Osteoblast (primary cell): Measurements from ENCODE around the gene DCLK1. TPM values are rescaled to one million over a fixed set of nuclear protein-coding genes. Genes with fewer than 3 reads are reported as not detected.

Source experiments
- DNase-seq: peaks from one replicate; pipeline ENCODE4 v3.0.0; 2011; ENCODE audit warnings: low spot score, mixed read lengths; ENCODE audit not compliant: insufficient read length; ENCODE audit errors: missing footprints
- H2AFZ ChIP-seq: 2 replicates; pipeline ENCODE4 v1.6.0; 2011; ENCODE audit warnings: mild to moderate bottlenecking, low read length
- H3K27ac ChIP-seq: 2 replicates; pipeline ENCODE4 v1.5.1; 2011; ENCODE audit warnings: mild to moderate bottlenecking, low read depth, low read length, moderate library complexity
- H3K27me3 ChIP-seq: 2 replicates; pipeline ENCODE4 v1.6.0; 2012; ENCODE audit warnings: mild to moderate bottlenecking, control low read depth, inconsistent platforms, low read length, moderate library complexity; ENCODE audit not compliant: insufficient read depth
- H3K36me3 ChIP-seq: 2 replicates; pipeline ENCODE4 v1.5.1; 2011; ENCODE audit warnings: mild to moderate bottlenecking, low read length, control low read depth, moderate library complexity; ENCODE audit not compliant: insufficient read depth
- H3K4me1 ChIP-seq: 2 replicates; pipeline ENCODE4 v1.5.1; 2011; ENCODE audit warnings: mild to moderate bottlenecking, low read length, control low read depth, moderate library complexity; ENCODE audit not compliant: insufficient read depth
- H3K4me2 ChIP-seq: 2 replicates; pipeline ENCODE4 v1.6.0; 2011; ENCODE audit warnings: mild to moderate bottlenecking, low read length; ENCODE audit not compliant: insufficient read depth
- H3K4me3 ChIP-seq: fragments of 200-600 bp; sonication (generic); 3 replicates; pipeline ENCODE4 v1.5.1; 2012; ENCODE audit warnings: mild to moderate bottlenecking, low read length, inconsistent platforms; ENCODE audit not compliant: insufficient read depth
- H3K79me2 ChIP-seq: 2 replicates; pipeline ENCODE4 v1.6.0; 2012; ENCODE audit warnings: mild to moderate bottlenecking, low read length, control low read depth, inconsistent platforms; ENCODE audit not compliant: insufficient read depth
- H3K9me3 ChIP-seq: 2 replicates; pipeline ENCODE4 v1.5.1; 2011; ENCODE audit warnings: low read depth, low read length, control low read depth
- H4K20me1 ChIP-seq: 2 replicates; pipeline ENCODE4 v1.6.0; 2012; ENCODE audit warnings: mild to moderate bottlenecking, low read length, control low read depth; ENCODE audit not compliant: insufficient read depth
- CTCF ChIP-seq: IDR thresholded peaks from 2 replicates; pipeline ENCODE4 v1.5.1; 2011; ENCODE audit warnings: mild to moderate bottlenecking, low read depth, low read length, moderate library complexity; ENCODE audit errors: extremely low read depth
- total RNA-seq: library from RNA; depleted of rRNA; stranded (reverse); fragments of >200 nt; gene quantifications from 2 replicates; pipeline ENCODE4 v1.2.3, GENCODE V29; 2012

Gene DCLK1
- total RNA-seq, 1 donor = 132 TPM

- peak; percentile 56 for DNase-seq
- peak overlapping the region; percentile 37 for H3K27ac ChIP-seq
Observed at GRCh38 chr13:36148446-36148845, 17.3 kb upstream of the DCLK1 start.

DNA sequence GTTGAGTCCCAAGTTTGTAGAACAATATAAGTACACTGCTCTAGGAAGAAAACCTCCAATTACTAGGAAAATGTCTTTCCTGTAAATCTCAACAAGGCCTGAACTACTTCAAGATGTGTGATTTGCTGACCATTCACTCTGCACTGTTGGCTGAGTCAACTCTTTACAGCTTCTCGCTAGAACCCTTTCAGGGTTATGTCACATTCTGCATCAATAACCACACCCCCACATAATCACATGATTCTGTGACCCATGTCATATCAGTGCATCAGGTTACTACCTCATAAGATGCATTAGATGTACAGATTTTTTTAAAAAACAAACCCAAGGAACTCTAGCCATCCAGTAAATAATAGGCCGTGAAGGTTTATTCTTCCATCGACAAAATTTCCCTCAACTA, 16.1 kb upstream of the DCLK1 start:
- no peak overlapping the region for H3K4me2 ChIP-seq
- no peak for TF ChIP-seq CTCF
- H3K27me3 ChIP-seq = no peaks in the 10 kb centered on the region
- H3K9me3 ChIP-seq = no peaks in the 10 kb centered on the region
- no peak for DNase-seq
- H3K79me2 ChIP-seq = no peaks in the 10 kb centered on the region
- H3K4me1 ChIP-seq = peaks cover 13% of the 10 kb centered on the region
- no peak overlapping the region for H3K27ac ChIP-seq
- no peaks in the 10 kb centered on the region for H3K36me3 ChIP-seq
- no peak overlapping the region for H2AFZ ChIP-seq
- no peaks in the 10 kb centered on the region for H4K20me1 ChIP-seq
- no peak overlapping the region for H3K4me3 ChIP-seq

More at GRCh38 chr13:36148446-36148845, 17.3 kb upstream of the DCLK1 start:
- no peaks in the 10 kb centered on the region for H4K20me1 ChIP-seq
- no peak overlapping the region for H3K4me3 ChIP-seq
- H3K4me2 ChIP-seq = peak overlapping the region; percentile 16
- no peak overlapping the region for H2AFZ ChIP-seq
- H3K27me3 ChIP-seq = no peaks in the 10 kb centered on the region
- no peaks in the 10 kb centered on the region for H3K36me3 ChIP-seq
- peaks cover 13% of the 10 kb centered on the region for H3K4me1 ChIP-seq
- no peaks in the 10 kb centered on the region for H3K9me3 ChIP-seq
- H3K79me2 ChIP-seq = no peaks in the 10 kb centered on the region
- TF ChIP-seq CTCF = no peak

GRCh38 chr13:36146511-36147269, 15.5 kb upstream of the DCLK1 start:
- Histone ChIP-seq H3K4me3 (no peak overlapping the region), H4K20me1 (no peaks in the 10 kb centered on the region), H3K4me1 (peaks cover 13% of the 10 kb centered on the region), H3K9me3 (no peaks in the 10 kb centered on the region), H2AFZ (no peak overlapping the region), H3K79me2 (no peaks in the 10 kb centered on the region), H3K36me3 (no peaks in the 10 kb centered on the region), H3K27ac (no peak overlapping the region), H3K4me2 (no peak overlapping the region), H3K27me3 (no peaks in the 10 kb centered on the region)
- no peak for TF ChIP-seq CTCF
- no peak for DNase-seq

DNA sequence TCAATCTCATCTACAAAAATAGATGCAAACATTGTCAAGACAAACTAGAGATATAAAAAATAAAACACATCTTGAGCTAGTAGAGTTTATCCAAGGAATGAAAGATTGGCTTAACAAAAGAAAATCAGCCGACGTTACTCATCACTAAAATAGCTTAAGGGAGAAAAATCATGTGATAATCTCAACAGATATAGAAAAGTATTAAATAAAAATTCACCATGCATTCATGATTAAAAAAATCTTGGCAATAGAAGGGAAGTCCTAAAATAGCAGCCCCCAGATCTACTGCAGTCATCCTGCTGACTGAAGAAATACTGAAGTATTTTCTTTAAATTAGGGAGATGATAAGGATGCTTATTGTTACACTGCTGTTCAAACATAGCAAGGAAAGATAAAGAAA, 12.6 kb upstream of the DCLK1 start:
- peaks cover 8% of the 10 kb centered on the region for H3K4me1 ChIP-seq
- no peak overlapping the region for H3K4me3 ChIP-seq
- no peak for DNase-seq
- no peak overlapping the region for H3K4me2 ChIP-seq
- H3K79me2 ChIP-seq = no peaks in the 10 kb centered on the region
- H4K20me1 ChIP-seq = no peaks in the 10 kb centered on the region
- H3K9me3 ChIP-seq = no peaks in the 10 kb centered on the region
- TF ChIP-seq CTCF = no peak
- no peaks in the 10 kb centered on the region for H3K36me3 ChIP-seq
- H3K27me3 ChIP-seq = no peaks in the 10 kb centered on the region
- no peak overlapping the region for H2AFZ ChIP-seq
- H3K27ac ChIP-seq = no peak overlapping the region
